SK-N-SH treated with all-trans-retinoic acid at 6 μM for 48 hours (cell line): ENCODE measurements around the gene MS4A4A.

Experiments
- GLIS3 ChIP-seq: fragments of 250-450 bp; sonication (Bioruptor Pico); IDR thresholded peaks from 2 replicates; pipeline ENCODE4 v1.5.0; 2020; ENCODE audit warnings: mild to moderate bottlenecking, moderate library complexity
- TCF4 ChIP-seq: fragments of 250-450 bp; sonication (Bioruptor Pico); IDR thresholded peaks from 2 replicates; pipeline ENCODE4 v1.8.0; 2021; ENCODE audit warnings: mild to moderate bottlenecking, moderate library complexity, borderline replicate concordance
- ZFP3 ChIP-seq: fragments of 250-450 bp; sonication (Bioruptor Pico); IDR thresholded peaks from 2 replicates; pipeline ENCODE4 v1.5.0; 2020; ENCODE audit warnings: mild to moderate bottlenecking, moderate library complexity
- ZFP30 ChIP-seq: fragments of 450-650 bp; formaldehyde crosslinking; IDR thresholded peaks from 2 replicates; pipeline ENCODE4 v1.5.0; 2022; ENCODE audit warnings: mild to moderate bottlenecking, moderate library complexity

DNA sequence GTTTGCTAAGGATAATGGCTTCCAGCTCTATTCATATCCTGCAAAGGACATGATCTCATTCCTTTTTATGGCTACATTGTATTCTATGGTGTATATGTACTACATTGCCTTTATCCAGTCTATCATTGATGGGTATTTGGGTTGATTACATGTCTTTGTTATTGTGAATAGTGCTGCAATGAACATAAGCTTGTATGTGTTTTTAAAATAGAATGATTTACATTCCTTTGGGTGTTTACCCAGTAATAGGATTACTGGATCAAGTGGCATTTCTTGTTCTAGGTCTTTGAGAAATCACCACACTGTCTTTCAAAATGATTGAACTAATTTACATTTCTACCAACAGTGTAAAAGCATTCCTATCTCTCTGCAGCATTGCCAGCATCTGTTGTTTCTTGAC lies 40.6 kb downstream of the MS4A4A start:
- no peak for TF ChIP-seq TCF4 (CRISPR knock-in tag)
- no peak for TF ChIP-seq ZFP3 (CRISPR knock-in tag)
- no peak for TF ChIP-seq GLIS3 (CRISPR knock-in tag)
- no peak for TF ChIP-seq ZFP30 (CRISPR knock-in tag)
